Mesodermal cell (in vitro differentiated cells): ENCODE results near the gene ULK1.

Experiments used
- H3K27ac ChIP-seq: 2 replicates; pipeline ENCODE4 v1.7.0; 2013; ENCODE audit warnings: mild to moderate bottlenecking, low read depth, low read length, moderate library complexity; ENCODE audit not compliant: severe bottlenecking
- H3K36me3 ChIP-seq: 2 replicates; pipeline ENCODE4 v1.7.1; 2013; ENCODE audit warnings: mild to moderate bottlenecking, low read length, moderate library complexity; ENCODE audit not compliant: control insufficient read depth, insufficient read depth
- H3K4me1 ChIP-seq: one replicate; pipeline ENCODE4 v1.7.1; 2013; ENCODE audit warnings: mild to moderate bottlenecking, low read length; ENCODE audit not compliant: insufficient read depth, control insufficient read depth, poor library complexity, severe bottlenecking
- H3K4me3 ChIP-seq: 2 replicates; pipeline ENCODE4 v1.7.0; 2013; ENCODE audit warnings: low read length, control low read depth, mild to moderate bottlenecking; ENCODE audit not compliant: insufficient read depth, poor library complexity, severe bottlenecking; ENCODE audit errors: extremely low read depth
- H3K9me3 ChIP-seq: 2 replicates; pipeline ENCODE4 v1.7.1; 2013; ENCODE audit warnings: mild to moderate bottlenecking, low read length, moderate library complexity; ENCODE audit not compliant: control insufficient read depth
- WGBS, 2 experiments: methylation state at CpG; one replicate each; pipeline ENCODE4 v1.1.5; 2013; ENCODE audit warnings: missing lambda C conversion rate in 2 of 2; ENCODE audit not compliant: insufficient coverage in 2 of 2; 5-methylcytosine and 5-hydroxymethylcytosine counted together

The ULK1 gene

DNA sequence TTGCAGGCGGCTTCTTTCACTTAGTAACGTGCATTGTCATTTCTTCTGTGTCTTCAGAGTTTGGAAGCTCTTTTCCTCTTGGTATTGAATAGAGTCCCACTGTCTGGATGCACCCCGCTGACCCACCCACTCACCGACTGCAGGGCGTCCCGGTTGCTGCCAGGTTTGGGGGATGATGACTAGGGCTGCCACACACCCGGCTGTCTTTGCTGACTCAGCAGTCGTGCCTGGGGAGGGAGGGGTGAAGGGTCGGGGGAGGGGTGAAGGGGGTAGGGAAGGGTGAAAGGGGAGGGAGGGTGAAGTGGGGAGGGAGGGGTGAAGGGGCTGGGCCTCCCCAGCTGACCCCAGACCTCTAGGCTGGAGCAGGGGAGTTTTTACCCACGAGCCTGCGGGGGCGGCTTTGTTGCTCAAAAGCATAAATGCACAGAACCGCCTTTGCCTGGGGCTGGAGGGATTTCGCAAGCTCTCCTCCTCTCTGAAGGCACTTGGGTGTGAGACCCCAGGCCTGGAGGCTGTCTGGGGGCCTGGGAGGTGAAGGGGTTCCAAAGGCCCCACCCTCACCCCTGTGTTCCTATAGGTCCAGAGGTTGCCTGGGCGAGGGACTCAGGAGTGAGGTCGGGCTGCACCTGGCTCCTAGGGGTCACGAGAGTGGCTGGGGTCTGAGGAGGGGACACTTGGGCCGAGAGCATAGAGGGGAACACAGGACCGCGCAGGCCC lies 31.3 kb upstream of the ULK1 start:
- H3K4me1 ChIP-seq = peaks cover 16% of the 10 kb centered on the region
- 68 to 81% methylated on average over 10 to 12 of the region's 20 CpGs for WGBS, 2 experiments
- H3K27ac ChIP-seq = no peak overlapping the region
- H3K9me3 ChIP-seq = no peaks in the 10 kb centered on the region
- no peak overlapping the region for H3K4me3 ChIP-seq
- no peaks in the 10 kb centered on the region for H3K36me3 ChIP-seq

DNA sequence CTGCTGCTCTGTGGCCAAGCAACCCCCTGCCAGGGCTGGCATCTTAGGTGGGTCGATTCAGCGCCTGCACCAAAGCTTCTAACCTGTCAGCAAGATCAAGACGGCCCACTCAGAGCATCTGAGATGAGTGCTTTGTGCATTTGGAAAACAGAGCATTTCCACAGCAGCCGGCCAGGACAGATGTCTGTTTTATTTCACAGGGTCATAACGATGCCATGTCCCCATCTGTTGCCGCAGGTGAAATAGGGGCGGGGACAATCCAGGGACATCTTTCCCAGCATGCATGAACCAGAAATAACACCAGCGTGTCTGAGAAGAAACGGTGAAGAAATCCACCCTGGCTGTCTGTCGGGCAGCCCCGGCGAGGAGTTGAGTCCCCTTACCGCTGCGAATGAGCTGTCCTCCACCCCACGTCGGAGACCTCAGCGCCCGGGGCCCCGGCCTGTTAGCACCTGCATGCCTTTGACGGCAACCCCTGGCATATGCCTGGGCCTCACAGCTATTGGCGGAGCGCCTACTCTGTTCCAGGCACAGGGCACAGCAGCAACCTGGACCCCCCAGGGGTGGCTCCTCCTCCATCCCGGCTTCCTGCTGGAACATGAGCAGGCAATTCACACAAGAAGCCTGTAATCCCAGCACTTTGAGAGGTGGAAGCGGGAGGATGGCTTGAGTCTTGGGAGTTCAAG lies 30.6 kb upstream of the ULK1 start:
- H3K36me3 ChIP-seq = no peaks in the 10 kb centered on the region
- H3K4me3 ChIP-seq = no peak overlapping the region
- H3K27ac ChIP-seq = no peak overlapping the region
- 75 to 81% methylated on average over 23 to 24 of the region's 24 CpGs for WGBS, 2 experiments
- H3K9me3 ChIP-seq = no peaks in the 10 kb centered on the region
- H3K4me1 ChIP-seq = peaks cover 16% of the 10 kb centered on the region

DNA sequence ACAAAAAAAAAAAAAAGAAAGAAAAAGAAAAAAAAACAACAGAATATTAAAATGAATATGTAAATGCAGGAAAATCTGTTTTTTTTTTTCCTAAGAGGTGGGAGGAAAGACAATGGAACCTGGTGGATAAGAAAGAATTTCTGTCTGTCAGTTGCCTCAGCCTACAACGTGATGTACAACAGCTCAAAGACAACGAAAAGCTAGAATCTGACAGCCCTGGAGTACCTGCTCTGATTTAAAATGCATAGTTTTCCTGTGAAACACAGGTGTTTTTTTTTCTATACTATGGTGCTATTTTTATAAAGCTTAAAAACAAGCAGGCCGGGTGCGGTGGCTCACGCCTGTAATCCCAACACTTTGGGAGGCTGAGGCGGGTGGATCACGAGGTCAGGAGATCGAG lies 30.0 kb upstream of the ULK1 start:
- no peaks in the 10 kb centered on the region for H3K9me3 ChIP-seq
- H3K27ac ChIP-seq = no peak overlapping the region
- peaks cover 16% of the 10 kb centered on the region for H3K4me1 ChIP-seq
- WGBS, 2 experiments = 87 to 89% methylated on average over 2 to 8 of the region's 8 CpGs
- H3K36me3 ChIP-seq = no peaks in the 10 kb centered on the region
- H3K4me3 ChIP-seq = no peak overlapping the region

DNA sequence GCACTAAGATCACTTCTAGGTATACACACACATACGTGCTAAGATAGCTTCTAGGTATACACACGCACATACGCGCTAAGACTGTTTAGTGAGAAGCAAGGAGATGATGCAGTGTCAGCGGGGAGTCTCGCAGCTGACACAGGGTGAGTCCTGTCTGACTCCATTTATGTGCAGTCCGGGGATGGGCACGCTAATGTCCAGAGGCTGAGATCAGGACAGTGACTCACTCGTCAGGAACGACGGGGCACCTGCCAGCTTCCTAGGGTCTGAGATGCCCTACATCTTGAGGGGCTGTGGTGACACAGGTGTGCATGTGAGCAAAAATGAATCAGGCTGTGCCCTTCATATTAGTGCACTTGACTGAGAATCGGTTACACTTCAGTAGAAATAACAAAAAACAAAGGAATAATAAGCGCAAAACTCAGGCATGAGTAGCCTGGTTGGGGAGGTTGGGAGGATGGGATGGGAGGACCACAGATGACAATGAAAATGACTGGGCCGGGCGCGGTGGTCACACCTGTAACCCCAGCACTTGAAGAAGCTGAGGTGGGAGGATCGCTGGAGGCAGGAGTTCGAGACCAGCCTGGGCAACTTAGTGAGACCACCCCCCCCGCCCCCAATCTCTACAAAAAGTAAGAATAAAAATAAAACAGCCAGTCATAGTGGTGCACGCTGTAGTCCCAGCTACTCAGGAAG lies 29.1 kb upstream of the ULK1 start:
- WGBS, 2 experiments = 92 to 95% methylated on average over 12 to 13 of the region's 20 CpGs
- Histone ChIP-seq H3K9me3 (no peaks in the 10 kb centered on the region), H3K27ac (no peak overlapping the region), H3K4me3 (no peak overlapping the region), H3K4me1 (peaks cover 16% of the 10 kb centered on the region), H3K36me3 (no peaks in the 10 kb centered on the region)

DNA sequence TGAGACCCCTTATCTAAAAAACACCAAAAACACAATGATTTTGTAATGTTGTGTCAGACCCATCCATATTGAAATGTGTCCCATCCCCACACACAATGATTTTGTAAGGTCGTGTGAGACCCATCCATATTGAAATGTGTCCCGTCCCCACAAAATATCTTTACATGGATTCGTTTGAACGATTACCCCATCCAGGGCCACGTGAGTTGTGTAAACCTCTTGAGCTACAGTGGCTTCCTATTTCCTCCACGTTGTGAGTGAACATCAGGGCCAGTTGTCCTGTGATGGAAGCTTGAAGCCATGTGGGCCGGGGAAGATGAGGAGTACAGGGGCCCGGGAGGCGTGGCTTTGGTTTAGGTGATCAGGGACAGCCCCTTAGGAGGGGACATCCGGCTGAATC lies 27.0 kb upstream of the ULK1 start:
- 91 to 94% methylated on average over 7 to 10 of the region's 10 CpGs for WGBS, 2 experiments
- Histone ChIP-seq H3K4me3 (no peak overlapping the region), H3K36me3 (no peaks in the 10 kb centered on the region)

DNA sequence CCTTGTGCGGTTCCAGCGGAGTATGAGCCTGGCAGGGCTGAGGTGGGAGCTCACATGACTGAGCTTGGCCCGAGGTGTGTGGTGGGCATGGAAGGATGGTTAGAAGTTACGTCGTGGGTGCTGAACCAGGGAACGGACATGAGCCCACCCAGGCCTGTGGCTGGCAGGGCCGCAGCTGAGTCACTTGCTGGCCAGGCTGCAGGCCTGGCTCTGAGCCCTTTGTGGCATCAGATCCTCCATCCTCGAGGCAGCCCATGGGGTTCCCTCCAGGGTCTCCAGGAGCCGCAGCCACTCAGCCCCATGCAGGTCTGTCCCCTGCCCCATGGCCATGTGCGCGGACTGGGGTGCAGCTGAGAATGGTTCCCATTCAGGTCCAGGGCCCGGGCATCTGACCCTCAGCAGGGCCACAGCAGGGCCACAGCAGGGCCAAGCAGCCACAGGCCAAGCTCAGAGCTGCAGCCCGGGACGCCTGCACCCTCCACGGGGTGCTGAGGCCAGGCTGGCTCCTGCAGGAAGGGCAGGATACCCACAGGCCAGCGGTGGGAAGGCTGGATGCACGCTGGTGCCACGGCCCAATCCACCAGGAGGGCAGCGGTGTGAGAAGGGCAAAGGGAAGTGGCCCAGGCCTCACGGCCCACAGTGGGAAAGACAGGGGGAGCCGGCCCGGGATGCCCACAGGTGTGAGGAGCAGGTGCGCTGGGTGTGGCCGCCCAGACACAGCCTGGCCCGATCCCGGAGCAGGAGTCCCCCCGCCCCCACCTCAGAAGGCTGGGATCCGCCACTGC lies 26.3 kb upstream of the ULK1 start:
- WGBS, 2 experiments = 92 to 97% methylated on average over 25 to 28 of the region's 28 CpGs
- no peaks in the 10 kb centered on the region for H3K36me3 ChIP-seq
- no peak overlapping the region for H3K27ac ChIP-seq
- no peak overlapping the region for H3K4me3 ChIP-seq
- H3K9me3 ChIP-seq = no peaks in the 10 kb centered on the region
- peaks cover 6% of the 10 kb centered on the region for H3K4me1 ChIP-seq

More for the DNA sequence above, 27.0 kb upstream of the ULK1 start:
- H3K9me3 ChIP-seq = no peaks in the 10 kb centered on the region
- peaks cover 11% of the 10 kb centered on the region for H3K4me1 ChIP-seq
- H3K27ac ChIP-seq = no peak overlapping the region

DNA sequence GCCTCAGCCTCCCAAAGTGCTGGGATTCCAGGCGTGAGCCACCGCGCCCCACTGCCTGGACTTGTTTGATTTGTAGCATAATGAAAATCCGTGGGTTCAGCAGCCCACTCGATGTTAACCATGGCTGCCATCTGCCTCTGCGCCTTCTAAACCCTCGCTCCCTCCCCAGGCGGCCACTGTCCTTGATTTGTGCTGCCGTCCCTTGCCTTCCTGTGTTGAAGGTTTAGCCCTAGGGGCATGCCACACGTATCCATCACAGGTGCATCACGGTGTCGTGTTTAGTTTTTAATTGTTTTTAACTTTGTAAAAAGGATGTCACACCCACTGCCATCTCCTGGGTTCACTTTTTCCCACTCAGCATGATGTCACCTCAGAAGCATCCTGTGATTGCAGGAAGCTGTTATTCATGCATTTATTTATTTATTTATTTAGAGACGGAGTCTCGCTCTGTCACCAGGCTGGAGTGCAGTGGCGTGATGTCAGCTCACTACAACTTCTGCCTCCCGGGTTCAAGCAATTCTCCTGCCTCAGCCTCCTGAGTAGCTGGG lies 24.5 kb upstream of the ULK1 start:
- Histone ChIP-seq H3K4me3 (no peak overlapping the region), H3K36me3 (no peaks in the 10 kb centered on the region), H3K27ac (peak overlapping the region; percentile 41), H3K9me3 (no peaks in the 10 kb centered on the region), H3K4me1 (peaks cover 4% of the 10 kb centered on the region)
- 86 to 87% methylated on average over 11 to 16 of the region's 16 CpGs for WGBS, 2 experiments

DNA sequence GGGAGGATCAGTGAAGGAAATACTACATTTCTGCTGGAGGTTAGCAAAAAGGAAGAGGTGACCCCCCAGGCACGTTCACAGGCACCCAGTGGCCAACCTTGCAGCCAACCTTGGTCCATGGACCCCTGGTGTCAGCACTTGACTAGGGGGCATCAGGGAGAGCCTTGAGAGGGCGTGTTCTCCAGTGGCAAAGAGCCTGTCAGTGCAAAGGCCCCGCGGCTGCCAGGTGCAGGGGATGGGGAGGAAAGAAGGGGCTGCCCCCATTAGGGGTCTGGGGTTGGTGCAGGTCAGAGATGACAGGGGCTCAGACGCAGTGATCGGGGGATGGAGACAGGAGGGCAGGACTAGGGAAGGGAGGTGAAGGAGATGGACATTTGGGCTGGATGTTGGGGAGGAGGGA lies 22.7 kb upstream of the ULK1 start:
- Histone ChIP-seq H3K4me1 (peaks cover 4% of the 10 kb centered on the region), H3K9me3 (no peaks in the 10 kb centered on the region), H3K4me3 (no peak overlapping the region), H3K36me3 (no peaks in the 10 kb centered on the region), H3K27ac (no peak overlapping the region)
- WGBS, 2 experiments = 93 to 98% methylated on average over 5 to 6 of the region's 6 CpGs

DNA sequence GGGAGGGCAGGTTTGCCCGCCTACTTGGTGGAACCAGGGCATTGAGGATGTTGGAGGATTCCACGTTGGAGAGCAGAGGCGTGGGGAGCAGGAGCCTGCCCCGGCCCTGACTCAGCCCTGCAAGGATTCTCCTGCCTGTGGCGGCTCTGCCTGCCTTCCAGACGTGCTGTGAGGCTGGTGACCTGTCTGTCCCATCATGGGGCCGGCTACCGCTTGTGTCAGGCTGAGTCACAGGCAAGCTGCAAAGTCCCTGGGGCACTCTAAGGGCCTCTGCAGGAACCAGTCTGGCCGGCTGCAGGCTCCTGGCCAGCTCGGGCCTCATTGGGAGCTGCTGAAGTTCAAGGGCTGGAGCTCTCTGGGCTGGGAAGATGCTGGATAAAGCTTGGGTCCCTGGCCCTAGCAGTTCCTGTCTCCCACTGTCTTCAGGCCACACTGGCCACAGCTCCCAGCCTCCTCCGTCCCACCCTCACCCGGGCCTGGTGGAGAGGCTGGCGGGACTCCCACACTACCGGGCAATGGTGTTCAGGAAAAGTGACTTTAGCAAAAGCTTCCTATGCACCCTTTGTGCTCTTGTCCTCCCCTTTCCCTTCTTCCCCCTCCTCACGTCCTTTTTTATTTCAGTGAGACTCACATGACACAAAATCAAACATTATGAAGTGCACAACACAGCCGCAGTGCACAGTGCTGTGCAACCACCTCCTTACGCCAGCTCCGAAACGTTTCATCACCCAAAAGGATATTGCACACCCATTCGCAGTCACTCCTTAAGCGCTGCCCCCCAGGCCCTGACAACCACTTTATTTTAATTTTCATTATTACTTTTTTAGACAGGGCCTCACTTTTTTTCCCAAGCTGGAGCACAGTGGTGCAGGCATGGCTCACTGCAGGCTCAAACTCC lies 22.0 kb upstream of the ULK1 start:
- H3K4me3 ChIP-seq = no peak overlapping the region
- H3K36me3 ChIP-seq = no peaks in the 10 kb centered on the region
- H3K4me1 ChIP-seq = peaks cover 4% of the 10 kb centered on the region
- 75% methylated on average over 19 of the region's 21 CpGs for WGBS, 2 experiments
- H3K9me3 ChIP-seq = no peaks in the 10 kb centered on the region
- no peak overlapping the region for H3K27ac ChIP-seq
